HG03025 (cell line): ENCODE measurements around the gene TTC13.
A peak's percentile ranks its signal among the peaks of the same experiment; 100 is the strongest.

ENCODE experiments used
- ATAC-seq: cut with Tn5 transposase; IDR thresholded peaks from one replicate; pipeline ENCODE4 v1.9.1; 2021; ENCODE audit warnings: mild to moderate bottlenecking, moderate library complexity; ENCODE audit not compliant: unreplicated experiment, low FRiP score

TTC13 gene

GRCh38 chr1:230957580-230957989 lies 21.1 kb downstream of the TTC13 start:
- ATAC-seq, result peak; percentile 87

DNA sequence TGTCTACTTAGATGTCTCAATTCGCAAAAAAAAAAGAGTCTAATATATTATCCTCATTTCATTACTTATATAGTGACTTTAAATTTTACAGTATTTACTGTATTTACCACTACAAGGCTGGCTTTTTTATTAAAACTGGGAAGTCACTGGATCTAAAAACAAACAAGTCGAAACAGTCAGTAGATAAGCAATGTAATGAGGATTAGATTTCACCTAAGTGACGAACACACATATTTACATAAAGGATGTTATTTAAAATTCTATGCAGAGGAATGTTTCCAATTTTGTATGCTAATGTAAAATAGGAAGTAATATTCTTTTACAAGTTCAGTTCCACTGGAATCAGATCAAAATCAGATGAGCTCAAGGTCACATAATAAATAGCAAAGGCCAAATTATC lies 28.3 kb downstream of the TTC13 start:
- no peak for ATAC-seq

- no peak for ATAC-seq
Measured at GRCh38 chr1:230948903-230949302, 29.8 kb downstream of the TTC13 start.

GRCh38 chr1:230948301-230948700 lies 30.4 kb downstream of the TTC13 start:
- ATAC-seq, result no peak

- no peak for ATAC-seq
Measured at GRCh38 chr1:230943048-230943593, 35.5 kb downstream of the TTC13 start.

DNA sequence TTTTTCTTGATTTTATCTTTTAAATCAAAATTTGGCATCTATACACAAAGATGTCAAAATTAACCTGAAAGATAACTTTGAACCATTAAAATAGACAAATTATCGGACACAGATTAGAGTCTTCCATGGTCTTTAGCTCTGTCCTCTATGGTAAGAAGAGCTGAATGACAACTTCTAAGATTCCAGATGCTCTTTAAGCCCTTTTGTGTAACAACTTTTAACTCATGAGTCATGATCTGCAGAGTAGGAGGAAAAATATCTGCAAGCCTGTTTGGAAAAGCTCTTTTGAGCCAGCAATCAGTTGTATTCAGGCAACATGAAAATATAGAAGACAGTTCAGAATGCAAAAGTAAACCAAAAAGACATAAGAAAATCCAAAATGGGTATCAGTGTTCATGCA lies 37.8 kb downstream of the TTC13 start:
- ATAC-seq, result no peak

DNA sequence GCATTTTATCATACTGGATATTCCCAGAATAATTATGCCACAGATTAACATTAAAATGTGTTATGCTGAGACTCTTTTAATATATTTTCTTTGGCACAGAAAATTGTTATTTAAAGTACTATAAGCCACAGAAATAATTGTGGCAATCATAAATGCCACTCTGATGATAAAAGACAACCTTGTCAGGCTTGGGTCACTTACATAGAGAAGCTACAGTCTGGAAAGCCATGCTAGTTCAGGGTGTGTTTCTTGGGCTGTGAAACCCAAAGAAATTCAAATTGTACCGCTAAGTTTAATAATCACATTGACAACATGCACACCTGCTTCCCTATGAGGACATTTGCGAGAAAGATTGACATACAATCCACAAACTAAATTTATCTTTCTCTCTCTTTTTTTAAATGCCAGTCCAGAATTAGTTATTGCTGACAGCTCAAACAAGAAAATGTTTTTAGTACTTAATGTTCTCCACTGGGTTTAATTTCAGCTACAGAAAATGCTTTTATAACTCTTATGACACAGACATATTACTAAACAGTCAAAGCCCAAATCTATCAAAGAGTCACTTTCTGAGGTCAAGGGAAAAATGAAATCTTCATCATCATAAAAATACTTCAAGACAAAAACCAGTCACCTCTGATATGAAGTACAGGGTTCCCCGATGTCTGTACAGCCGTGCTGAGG lies 38.7 kb downstream of the TTC13 start:
- ATAC-seq, result no peak

GRCh38 chr1:230938924-230939368 lies 39.7 kb downstream of the TTC13 start:
- no peak for ATAC-seq

GRCh38 chr1:230937371-230937770 lies 41.3 kb downstream of the TTC13 start:
- no peak for ATAC-seq

DNA sequence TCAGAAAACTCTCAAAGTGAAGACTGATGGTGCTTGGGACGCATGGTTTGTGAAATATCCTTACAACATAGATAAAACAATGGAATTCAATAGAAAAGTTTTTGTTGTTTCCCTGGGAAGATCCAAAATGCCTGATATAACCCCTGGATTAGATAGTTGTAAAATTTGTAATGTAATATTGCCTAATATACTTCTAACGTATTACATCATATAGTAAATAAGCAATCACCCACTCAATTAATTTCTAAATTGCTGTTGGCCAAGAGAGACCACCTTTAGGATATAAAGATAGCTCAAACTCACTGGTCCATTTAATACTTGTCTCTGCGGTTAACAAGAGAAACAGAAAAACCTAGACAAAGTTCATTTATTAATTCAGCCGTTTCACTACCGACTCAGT lies 42.2 kb downstream of the TTC13 start:
- ATAC-seq, result no peak

GRCh38 chr1:230935852-230936251 lies 42.8 kb downstream of the TTC13 start:
- ATAC-seq, result no peak

GRCh38 chr1:230930986-230931385 lies 47.7 kb downstream of the TTC13 start:
- no peak for ATAC-seq

DNA sequence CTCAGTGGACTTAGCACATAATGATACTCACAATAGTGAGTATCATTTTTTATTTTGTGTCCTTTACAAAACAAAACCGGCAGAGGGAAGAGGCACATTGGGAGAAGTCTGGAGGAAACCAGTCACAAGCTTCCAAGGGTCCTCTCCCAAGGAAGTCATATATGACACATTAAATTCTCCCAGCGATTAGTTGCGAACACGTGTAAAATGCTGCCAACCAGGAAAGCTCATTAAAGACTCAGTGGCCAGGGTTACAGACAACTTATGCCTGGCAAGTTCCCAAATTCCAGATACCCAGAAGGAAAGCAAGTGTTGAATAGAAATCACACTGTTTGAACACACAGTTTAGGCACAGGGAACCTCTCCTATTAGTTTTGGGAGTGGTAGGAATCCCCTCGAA lies 52.5 kb downstream of the TTC13 start:
- ATAC-seq, result no peak

- no peak for ATAC-seq
Measured at GRCh38 chr1:230925608-230926007, 53.1 kb downstream of the TTC13 start.

GRCh38 chr1:230923176-230923575 lies 55.5 kb downstream of the TTC13 start:
- ATAC-seq, result no peak

DNA sequence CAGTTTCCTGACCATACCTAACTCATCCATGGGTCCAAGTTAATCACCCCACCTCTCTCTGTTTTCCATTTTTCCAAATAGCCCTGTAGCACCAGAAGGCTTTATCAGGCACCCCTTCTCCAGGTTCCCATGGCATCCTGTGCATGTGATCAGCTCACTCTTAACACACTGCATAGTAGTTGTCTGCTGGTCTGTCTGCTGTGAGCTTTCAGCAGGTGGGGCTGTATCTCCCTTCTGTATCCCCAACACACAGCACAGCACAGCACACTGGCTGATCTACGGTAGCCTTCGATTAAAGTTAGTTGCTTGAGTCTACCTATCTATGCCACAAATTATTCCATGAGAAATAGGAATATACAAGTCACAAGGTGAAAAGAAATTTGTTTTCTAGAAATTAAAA lies 56.0 kb downstream of the TTC13 start:
- no peak for ATAC-seq

- no peak for ATAC-seq
Measured at GRCh38 chr1:230919207-230919606, 59.5 kb downstream of the TTC13 start.

DNA sequence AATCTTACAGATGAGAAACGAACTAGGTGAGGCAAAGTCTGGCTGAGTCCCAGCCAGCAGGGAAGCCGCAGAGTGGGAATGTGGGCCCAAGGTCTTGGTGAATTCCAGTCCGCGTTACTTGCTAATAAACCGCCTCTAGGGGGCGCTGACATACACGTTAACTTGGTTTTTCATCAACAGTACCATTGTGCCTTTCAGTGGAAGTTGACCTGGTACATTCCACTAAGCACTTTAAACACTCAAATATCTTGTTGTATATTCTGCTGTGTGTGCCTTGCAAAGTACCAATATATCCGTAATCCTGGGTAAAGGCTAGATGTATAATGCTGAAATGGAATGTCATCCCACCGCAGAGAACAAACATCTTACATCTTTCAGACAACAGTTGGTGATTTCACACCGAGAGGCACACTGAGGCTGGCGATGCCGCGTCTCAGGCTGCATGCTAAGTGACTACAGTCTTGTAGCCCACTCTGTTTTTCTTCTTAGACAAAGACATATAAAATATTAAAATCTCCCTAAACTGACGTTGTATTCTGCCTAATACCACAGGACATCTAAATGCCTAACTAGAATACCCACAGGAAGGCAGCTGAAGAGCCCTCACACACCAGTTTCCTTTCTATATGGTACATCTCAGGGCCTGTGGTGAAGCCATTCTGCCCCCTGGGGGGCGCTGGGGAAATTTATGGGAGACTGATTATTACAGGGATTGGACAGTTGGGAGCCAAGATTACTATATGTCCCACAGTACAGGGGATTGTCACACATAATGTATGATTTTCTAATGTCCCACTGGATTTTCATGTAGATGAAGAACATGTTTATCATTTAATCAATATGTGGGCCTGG lies 61.2 kb downstream of the TTC13 start:
- ATAC-seq, result no peak

DNA sequence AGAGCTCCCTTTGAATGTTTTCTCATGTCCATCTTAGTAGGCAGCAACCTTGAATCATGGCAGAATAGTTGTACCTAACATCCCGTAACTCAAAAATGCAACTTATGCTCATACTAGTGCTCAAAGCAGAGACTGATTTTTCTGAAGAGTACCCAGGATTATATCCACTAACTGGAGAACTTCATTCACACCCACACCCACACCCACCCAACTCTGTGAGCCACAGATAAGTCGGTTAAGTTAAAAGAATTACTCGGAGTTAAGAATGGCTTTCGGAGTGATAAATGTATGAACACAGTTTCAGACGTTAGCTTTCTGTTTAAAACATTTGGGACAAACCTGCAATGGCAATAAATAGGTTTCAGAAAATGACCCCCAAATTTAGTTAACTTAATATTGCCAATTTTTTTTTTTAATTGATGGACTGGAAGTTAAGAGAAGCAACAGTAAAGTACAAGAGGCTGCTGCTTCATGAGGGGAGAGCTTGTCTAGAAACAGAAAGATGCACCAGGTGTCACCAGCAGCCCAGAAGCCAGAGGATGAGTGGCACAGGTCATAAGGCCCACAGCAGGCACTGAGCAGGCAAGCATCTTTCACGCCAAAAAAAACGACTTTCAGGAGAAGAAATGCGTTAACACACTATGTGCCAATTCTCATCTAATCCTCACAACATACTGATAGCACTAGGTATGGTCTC lies 61.9 kb downstream of the TTC13 start:
- ATAC-seq, result no peak

DNA sequence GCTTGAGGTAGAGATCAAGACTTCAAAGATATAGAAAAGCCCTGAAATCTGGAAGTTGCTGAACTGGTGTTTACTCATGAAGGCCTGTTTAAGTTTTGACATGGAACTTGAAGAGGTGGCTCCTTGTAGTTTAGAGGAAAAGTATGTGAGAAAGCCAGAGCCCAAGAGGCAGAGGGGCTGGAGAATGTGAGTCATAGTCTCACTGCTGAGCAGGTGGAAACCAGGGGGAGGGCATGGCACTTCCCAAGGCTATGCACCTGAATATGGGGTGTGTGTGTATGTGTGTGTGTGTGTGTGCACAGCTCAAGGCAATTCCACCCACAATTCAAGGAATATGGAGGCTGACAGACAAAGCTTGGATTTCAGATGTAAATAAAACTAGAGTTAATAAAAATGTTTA lies 63.6 kb downstream of the TTC13 start:
- no peak for ATAC-seq

DNA sequence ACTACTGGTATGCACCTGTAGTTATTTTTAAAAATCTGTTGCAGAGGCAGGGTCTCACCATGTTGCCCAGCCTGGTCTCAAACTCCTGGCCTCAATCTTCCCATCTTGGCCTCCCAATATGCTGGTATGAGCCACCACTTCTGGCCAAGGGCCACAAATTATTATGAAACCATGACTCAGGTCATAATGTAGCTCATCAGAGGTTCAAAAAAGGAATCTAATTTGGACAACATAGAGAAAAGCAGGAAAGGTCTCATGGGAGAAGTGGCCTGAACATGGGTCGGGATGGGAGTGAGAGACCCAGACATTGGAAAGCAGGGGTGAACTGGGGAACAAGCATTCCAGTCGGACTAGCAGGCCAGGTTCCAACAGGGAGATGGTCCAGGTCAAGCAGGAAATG lies 65.2 kb downstream of the TTC13 start:
- ATAC-seq, result no peak
